HUES64 (cell line): ENCODE measurements around the gene P2RY13.

ENCODE experiments used
- H3K27ac ChIP-seq: 2 replicates; pipeline ENCODE4 v1.7.0; 2013; ENCODE audit warnings: low read depth, low read length, inconsistent platforms
- H3K27me3 ChIP-seq: 2 replicates; pipeline ENCODE4 v1.6.1; 2013; ENCODE audit warnings: mild to moderate bottlenecking, low read length; ENCODE audit not compliant: insufficient read depth
- H3K36me3 ChIP-seq: 2 replicates; pipeline ENCODE4 v1.6.1; 2013; ENCODE audit warnings: mild to moderate bottlenecking, low read length; ENCODE audit not compliant: insufficient read depth
- H3K4me1 ChIP-seq: 2 replicates; pipeline ENCODE4 v1.6.1; 2013; ENCODE audit warnings: mild to moderate bottlenecking, low read length, moderate library complexity; ENCODE audit not compliant: insufficient read depth
- H3K4me3 ChIP-seq: 2 replicates; pipeline ENCODE4 v1.5.1; 2013; ENCODE audit warnings: mild to moderate bottlenecking, low read length, moderate library complexity
- H3K9ac ChIP-seq: 2 replicates; pipeline ENCODE4 v1.6.1; 2013; ENCODE audit warnings: mild to moderate bottlenecking, low read depth, low read length
- H3K9me3 ChIP-seq: 2 replicates; pipeline ENCODE4 v1.6.1; 2013; ENCODE audit warnings: low read depth, low read length; ENCODE audit not compliant: insufficient read depth
- WGBS: fragments of 150-250, 120-280 bp; methylation state at CpG from one replicate; pipeline ENCODE4 v1.1.7; 2013; ENCODE audit warnings: missing lambda C conversion rate; 5-methylcytosine and 5-hydroxymethylcytosine counted together

Gene P2RY13

GRCh38 chr3:151350656-151351055 lies 21.3 kb upstream of the P2RY13 start:
- H3K36me3 ChIP-seq, result peaks cover 2% of the 10 kb centered on the region
- WGBS, result no CpG with 5 or more reads among the region's 1 CpG
- H3K4me3 ChIP-seq, result no peak overlapping the region
- H3K4me1 ChIP-seq, result peaks cover 24% of the 10 kb centered on the region
- H3K27ac ChIP-seq, result no peak overlapping the region
- no peaks in the 10 kb centered on the region for H3K9me3 ChIP-seq
- H3K27me3 ChIP-seq, result no peaks in the 10 kb centered on the region
- no peak overlapping the region for H3K9ac ChIP-seq

GRCh38 chr3:151347432-151347831 lies 18.1 kb upstream of the P2RY13 start:
- Histone ChIP-seq H3K27ac (no peak overlapping the region; the same call in 1 of the 2 replicates), H3K9me3 (no peaks in the 10 kb centered on the region), H3K27me3 (no peaks in the 10 kb centered on the region), H3K36me3 (no peaks in the 10 kb centered on the region), H3K9ac (no peak overlapping the region), H3K4me3 (no peak overlapping the region), H3K4me1 (peaks cover 24% of the 10 kb centered on the region)
- WGBS, result 87% methylated on average over 6 of the region's 6 CpGs

GRCh38 chr3:151346292-151346691 lies 16.9 kb upstream of the P2RY13 start:
- Histone ChIP-seq H3K4me3 (no peak overlapping the region), H3K36me3 (no peaks in the 10 kb centered on the region), H3K9me3 (no peaks in the 10 kb centered on the region), H3K27ac (no peak overlapping the region), H3K4me1 (peaks cover 24% of the 10 kb centered on the region), H3K9ac (no peak overlapping the region), H3K27me3 (no peaks in the 10 kb centered on the region)
- 91% methylated on average over 3 of the region's 3 CpGs for WGBS

- Histone ChIP-seq H3K4me3 (no peak overlapping the region), H3K27ac (no peak overlapping the region), H3K27me3 (no peaks in the 10 kb centered on the region), H3K4me1 (peaks cover 24% of the 10 kb centered on the region), H3K9ac (no peak overlapping the region), H3K9me3 (no peaks in the 10 kb centered on the region), H3K36me3 (no peaks in the 10 kb centered on the region)
- WGBS, result 91% methylated on average over 2 of the region's 2 CpGs
These were observed 16.5 kb upstream of the P2RY13 start for GRCh38 chr3:151345859-151346258.

GRCh38 chr3:151331696-151332095 lies 2.3 kb upstream of the P2RY13 start:
- no peak overlapping the region for H3K9ac ChIP-seq
- H3K27me3 ChIP-seq, result no peaks in the 10 kb centered on the region
- H3K4me1 ChIP-seq, result 0 out of 2 replicates have a peak, but pooled peaks cover 5% of the 10 kb centered on the region
- no peak overlapping the region for H3K4me3 ChIP-seq
- H3K27ac ChIP-seq, result no peak overlapping the region
- no peaks in the 10 kb centered on the region for H3K36me3 ChIP-seq
- WGBS, result 94% methylated on average over 2 of the region's 2 CpGs
- H3K9me3 ChIP-seq, result no peaks in the 10 kb centered on the region

- Histone ChIP-seq H3K4me3 (no peak overlapping the region), H3K9ac (no peak overlapping the region), H3K4me1 (0 out of 2 replicates have a peak, but pooled peaks cover 5% of the 10 kb centered on the region), H3K36me3 (no peaks in the 10 kb centered on the region), H3K27me3 (no peaks in the 10 kb centered on the region), H3K27ac (no peak overlapping the region), H3K9me3 (no peaks in the 10 kb centered on the region)
These were observed 1.6 kb upstream of the P2RY13 start for GRCh38 chr3:151330899-151331298.

- no peaks in the 10 kb centered on the region for H3K9me3 ChIP-seq
- 0 out of 2 replicates have a peak, but pooled peaks cover 5% of the 10 kb centered on the region for H3K4me1 ChIP-seq
- no peaks in the 10 kb centered on the region for H3K27me3 ChIP-seq
- no peaks in the 10 kb centered on the region for H3K36me3 ChIP-seq
- H3K27ac ChIP-seq, result no peak overlapping the region
- no peak overlapping the region for H3K9ac ChIP-seq
- no peak overlapping the region for H3K4me3 ChIP-seq
- WGBS, result 92% methylated on average over 3 of the region's 4 CpGs
These were observed 1.0 kb upstream of the P2RY13 start for GRCh38 chr3:151330379-151330778.

- Histone ChIP-seq H3K27ac (no peak overlapping the region), H3K4me1 (0 out of 2 replicates have a peak, but pooled peaks cover 5% of the 10 kb centered on the region), H3K36me3 (no peaks in the 10 kb centered on the region), H3K4me3 (no peak overlapping the region), H3K9me3 (no peaks in the 10 kb centered on the region), H3K27me3 (no peaks in the 10 kb centered on the region), H3K9ac (no peak overlapping the region)
- WGBS, result 85% methylated on average over 10 of the region's 10 CpGs
These were observed 902 bp downstream of the P2RY13 start for GRCh38 chr3:151328298-151328995.

- WGBS, result 51% methylated on average over 2 of the region's 3 CpGs
- H3K4me3 ChIP-seq, result no peak overlapping the region
- H3K36me3 ChIP-seq, result no peaks in the 10 kb centered on the region
- H3K27me3 ChIP-seq, result no peaks in the 10 kb centered on the region
- no peak overlapping the region for H3K27ac ChIP-seq
- 0 out of 2 replicates have a peak, but pooled peaks cover 5% of the 10 kb centered on the region for H3K4me1 ChIP-seq
- no peaks in the 10 kb centered on the region for H3K9me3 ChIP-seq
- H3K9ac ChIP-seq, result no peak overlapping the region
These were observed 1.7 kb downstream of the P2RY13 start for GRCh38 chr3:151327571-151328198.

GRCh38 chr3:151322511-151322910 lies 6.8 kb downstream of the P2RY13 start:
- Histone ChIP-seq H3K4me3 (no peak overlapping the region), H3K36me3 (no peaks in the 10 kb centered on the region), H3K27me3 (no peaks in the 10 kb centered on the region), H3K9ac (no peak overlapping the region), H3K4me1 (peaks cover 16% of the 10 kb centered on the region), H3K27ac (no peak overlapping the region), H3K9me3 (no peaks in the 10 kb centered on the region)
- no CpG with 5 or more reads among the region's 1 CpG for WGBS

- WGBS, result no CpG with 5 or more reads among the region's 1 CpG
- Histone ChIP-seq H3K4me3 (no peak overlapping the region), H3K9ac (no peak overlapping the region), H3K4me1 (peaks cover 23% of the 10 kb centered on the region), H3K9me3 (no peaks in the 10 kb centered on the region), H3K27ac (no peak overlapping the region), H3K27me3 (no peaks in the 10 kb centered on the region), H3K36me3 (no peaks in the 10 kb centered on the region)
These were observed 7.8 kb downstream of the P2RY13 start for GRCh38 chr3:151321526-151321925.
